ENCODE measurements around the gene NOX5.
A peak's percentile ranks its signal among the peaks of the same experiment; 100 is the strongest.

The NOX5 gene

DNA sequence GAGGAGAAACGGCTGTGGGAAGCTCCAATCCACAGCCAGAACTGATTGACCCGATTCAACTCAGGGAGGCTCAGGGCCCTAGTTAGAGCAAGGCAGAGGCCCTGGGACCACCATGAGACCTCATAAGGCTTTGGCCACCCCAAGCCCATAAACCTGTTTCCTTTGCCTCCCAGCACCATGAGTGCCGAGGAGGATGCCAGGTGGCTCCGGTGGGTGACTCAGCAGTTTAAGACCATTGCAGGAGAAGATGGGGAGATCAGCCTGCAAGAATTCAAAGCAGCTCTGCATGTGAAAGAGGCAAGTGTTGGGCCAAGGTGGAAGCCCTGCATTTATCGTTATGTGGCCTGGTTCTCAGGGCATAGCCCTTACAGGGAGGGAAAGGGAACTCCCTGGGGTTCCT lies 11.9 kb downstream of the NOX5 start:
- no peak for DNase-seq

DNA sequence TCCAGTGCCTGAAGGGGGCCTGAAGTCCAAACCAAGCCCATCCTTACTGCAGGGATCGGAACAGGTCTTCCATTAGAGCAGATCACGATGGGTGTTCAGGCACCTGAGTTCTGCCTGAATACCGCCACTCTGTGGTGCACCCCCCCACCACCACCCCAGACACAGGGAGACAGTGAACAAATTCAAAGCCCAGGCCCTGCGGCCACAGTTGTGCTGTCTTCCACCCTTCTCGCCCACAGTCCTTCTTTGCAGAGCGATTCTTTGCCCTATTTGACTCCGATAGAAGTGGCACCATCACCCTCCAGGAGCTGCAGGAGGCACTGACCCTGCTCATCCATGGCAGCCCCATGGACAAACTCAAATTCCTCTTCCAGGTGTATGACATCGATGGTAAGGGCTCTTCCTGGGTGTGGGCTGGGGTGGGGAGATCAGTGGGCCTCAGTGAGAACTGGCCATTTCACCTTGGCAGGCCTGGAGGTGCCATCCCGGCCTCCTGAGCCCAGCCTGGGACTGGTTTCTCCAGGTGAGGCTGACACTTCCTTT lies 13.6 kb downstream of the NOX5 start:
- DNase-seq = no peak

DNA sequence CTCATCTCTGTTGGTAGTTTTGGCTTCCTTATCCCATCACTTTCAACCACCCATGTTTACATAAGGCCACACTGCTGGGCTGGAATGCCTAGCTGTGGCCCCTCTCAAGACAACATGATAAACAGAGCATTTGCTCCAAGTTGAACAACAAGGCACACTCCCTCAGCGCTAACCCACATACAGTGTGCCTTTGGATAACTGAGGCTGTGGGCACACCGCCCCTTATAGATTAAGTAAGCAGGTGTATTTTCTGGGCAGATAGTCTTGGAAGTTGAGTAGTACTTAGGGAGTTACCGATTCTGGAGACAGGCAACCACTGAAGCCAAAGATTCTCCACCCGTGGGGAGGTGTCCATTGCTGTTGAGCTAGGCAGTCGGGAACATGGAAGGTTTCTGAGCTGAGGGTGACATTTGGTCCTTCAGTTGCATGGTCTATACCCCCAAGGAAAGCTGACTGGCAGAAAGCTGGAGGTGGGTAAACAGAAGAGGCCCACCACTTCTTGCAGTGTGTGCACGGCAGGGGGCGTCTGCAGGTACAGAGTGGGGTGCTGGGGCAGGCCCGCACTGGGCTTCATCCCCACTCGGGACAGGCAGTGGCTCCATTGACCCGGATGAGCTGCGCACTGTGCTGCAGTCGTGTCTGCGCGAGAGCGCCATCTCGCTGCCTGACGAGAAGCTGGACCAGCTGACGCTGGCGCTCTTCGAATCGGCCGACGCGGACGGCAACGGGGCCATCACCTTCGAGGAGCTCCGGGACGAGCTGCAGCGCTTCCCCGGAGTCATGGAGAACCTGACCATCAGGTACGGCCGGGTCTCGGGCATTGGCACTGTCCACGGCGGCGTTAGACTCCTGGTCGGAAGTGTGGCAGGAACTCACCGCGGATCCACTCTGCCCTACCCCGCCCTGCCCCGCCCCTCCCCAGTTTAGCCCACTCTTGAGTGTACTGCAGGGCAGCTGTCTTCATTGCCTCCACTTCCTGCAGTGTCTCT lies 16.8 kb downstream of the NOX5 start:
- peak; percentile 52 for DNase-seq

DNA sequence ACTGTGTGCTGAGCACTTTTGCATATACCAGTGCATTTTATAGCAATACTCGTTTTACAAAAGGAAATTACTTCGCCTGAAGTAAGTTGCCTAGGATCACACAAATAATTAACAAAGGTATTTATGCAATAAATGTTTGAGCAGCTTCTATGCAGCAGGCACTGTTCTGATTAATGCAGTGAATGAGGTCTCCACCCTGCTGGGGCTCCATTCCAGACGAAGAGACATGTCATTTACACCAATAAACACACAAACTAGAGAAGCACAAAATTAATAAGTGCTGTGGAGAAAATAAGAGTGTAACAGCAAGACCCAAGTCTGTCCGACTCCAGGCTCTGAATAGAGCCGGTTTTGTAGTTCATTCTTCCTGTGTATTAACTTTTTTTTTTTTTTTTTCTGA lies 17.5 kb downstream of the NOX5 start:
- no peak for DNase-seq

DNA sequence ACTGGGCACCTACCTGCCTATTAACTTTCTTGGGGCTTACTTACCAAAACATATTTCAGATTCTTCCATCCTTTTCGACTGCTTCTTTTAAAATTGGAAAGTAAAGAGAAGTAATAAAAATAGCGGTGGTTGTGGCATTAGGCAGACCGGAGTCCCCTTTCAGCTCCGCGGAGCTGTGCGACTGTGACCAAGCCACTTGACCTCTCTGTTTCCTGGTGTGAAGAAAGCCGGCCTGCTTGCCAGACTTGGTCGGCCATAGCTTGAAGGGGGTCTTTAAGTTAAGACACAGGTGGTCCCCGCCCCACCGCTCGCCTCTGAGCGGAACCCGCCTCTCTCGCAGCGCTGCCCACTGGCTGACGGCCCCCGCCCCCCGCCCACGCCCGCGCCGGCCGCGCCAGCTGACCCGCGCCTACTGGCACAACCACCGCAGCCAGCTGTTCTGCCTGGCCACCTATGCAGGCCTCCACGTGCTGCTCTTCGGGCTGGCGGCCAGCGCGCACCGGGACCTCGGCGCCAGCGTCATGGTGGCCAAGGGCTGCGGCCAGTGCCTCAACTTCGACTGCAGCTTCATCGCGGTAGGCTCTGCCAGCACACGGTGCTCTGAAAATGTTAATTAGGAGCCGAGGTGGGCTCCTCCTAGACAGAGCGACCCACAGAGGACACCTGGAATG lies 18.3 kb downstream of the NOX5 start:
- no peak for DNase-seq

DNA sequence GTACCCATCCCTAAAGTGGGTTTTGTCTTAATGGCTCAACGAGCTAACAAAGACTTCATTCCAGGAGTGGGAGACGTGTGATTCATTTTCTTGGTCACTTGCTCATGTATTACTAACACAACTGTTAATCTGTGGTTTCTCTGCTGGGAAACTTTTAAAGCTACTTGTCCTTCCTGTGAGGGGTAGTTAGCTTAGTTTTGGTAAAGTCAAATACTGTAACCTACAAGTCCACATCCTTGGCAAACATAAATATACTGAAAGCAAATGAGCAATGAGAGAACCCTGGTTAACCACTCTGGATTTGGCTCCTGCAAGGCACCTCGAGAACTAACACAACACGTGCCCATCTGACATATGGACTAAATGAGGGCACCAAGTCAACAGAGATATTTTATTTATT lies 19.9 kb downstream of the NOX5 start:
- DNase-seq = no peak

DNA sequence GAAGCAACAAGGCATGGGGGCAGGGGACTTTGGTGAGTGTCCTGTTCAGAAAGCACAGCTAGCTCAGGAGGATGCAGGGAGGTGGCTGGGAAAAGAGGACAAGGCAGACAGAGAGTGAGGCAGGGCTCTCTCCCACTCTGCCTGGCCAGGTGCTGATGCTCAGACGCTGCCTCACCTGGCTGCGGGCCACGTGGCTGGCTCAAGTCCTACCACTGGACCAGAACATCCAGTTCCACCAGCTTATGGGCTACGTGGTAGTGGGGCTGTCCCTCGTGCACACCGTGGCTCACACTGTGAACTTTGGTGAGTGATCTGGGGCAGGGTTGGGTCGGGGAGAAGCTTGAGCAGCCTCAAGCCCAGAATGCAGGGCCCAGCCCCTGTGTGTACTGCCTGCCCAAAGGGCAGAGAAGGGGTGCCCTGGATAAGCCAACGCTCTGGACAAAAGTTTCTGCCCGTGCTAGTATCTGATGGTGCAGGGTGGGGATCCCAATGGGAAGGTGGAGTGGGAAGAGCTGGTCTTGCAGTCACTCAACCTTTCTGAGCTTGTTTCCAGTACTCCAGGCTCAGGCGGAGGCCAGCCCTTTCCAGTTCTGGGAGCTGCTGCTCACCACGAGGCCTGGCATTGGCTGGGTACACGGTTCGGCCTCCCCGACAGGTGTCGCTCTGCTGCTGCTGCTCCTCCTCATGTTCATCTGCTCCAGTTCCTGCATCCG lies 20.9 kb downstream of the NOX5 start:
- no peak for DNase-seq

DNA sequence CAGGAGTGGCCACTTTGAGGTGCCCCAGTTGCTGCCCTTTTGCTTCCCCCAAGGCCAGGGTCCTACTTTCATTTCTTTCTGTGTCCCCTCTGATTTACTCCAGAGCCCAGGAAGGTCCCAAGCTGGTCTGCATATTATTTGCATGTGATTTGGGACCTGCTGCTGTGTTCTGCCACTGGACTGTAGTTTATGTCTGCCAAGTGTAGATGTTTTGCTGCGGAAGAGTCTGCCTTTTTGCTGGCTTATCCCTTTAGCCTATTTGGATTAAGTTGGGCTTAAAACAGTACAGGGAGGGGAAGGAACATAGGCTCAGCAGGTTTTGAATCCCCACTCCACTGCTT lies 21.4 kb downstream of the NOX5 start:
- DNase-seq = no peak

DNA sequence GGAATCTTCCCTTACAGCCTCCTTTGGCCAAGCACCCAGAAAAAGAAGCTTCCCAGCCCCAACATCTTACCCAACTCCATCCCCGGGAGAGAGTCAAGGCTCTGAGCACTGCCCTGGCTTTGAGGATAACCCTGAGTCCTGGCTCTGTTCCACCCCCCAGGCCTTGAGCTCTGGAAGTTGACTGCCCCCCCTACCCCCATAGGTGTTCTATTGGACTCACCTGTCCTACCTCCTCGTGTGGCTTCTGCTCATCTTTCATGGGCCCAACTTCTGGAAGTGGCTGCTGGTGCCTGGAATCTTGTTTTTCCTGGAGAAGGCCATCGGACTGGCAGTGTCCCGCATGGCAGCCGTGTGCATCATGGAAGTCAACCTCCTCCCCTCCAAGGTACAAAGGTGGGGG lies 22.3 kb downstream of the NOX5 start:
- no peak for DNase-seq

DNA sequence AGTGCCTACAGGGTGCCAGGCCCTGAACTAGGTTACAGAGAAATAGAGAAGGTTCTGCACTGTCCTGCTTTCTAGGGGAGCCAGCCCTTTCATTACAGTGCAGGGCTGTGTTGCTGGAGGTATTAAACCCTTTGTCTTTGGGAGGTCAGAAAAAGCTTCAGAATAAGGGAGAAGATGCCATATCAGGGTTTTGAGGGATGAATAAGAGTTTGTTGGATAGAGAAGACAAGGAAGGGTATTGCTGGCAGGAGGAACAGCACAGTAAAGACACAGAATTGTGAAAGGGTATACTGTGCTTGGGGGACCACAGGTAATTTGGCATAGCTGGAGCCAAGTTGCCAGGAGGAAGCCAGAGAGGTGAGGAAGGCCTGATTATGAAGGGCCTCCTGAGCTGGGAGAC lies 23.0 kb downstream of the NOX5 start:
- DNase-seq = no peak

DNA sequence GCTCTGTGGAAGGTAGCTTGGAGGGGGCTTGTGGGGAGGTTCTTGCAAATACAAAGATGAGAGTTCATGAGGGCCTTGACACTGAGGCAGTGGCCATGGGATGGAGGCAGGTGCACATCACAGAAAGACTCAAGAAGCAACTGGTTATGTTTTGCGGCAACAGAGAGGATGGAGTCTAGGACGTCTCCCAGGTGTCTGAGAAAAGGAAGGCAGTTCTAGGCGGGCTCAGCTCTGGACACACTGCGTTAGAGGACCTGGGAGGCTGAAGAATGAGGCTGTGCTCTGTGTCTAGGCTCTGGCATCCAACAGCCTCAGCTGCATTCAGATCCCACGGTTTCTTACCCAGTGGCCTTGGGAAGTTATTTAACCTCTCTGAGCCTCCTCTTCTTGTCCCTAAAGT lies 23.5 kb downstream of the NOX5 start:
- no peak for DNase-seq

DNA sequence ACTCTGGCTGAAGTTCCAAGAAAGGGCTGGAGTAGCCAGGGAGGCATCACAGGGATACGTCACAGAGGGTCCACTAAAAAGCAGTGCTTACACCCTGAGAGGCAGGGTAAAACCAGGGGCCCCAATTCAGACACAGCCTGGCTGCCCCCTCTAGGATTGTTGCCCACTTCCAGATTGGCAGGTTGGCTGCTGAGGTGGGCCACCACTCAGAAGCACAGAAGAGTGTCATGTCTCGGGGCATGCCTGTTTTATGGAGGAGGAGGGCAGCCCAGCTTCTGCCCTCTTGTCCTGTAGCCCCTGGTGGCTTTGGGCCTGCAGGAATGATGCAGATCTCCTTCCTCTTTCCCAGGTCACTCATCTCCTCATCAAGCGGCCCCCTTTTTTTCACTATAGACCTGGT lies 24.0 kb downstream of the NOX5 start:
- DNase-seq = no peak

DNA sequence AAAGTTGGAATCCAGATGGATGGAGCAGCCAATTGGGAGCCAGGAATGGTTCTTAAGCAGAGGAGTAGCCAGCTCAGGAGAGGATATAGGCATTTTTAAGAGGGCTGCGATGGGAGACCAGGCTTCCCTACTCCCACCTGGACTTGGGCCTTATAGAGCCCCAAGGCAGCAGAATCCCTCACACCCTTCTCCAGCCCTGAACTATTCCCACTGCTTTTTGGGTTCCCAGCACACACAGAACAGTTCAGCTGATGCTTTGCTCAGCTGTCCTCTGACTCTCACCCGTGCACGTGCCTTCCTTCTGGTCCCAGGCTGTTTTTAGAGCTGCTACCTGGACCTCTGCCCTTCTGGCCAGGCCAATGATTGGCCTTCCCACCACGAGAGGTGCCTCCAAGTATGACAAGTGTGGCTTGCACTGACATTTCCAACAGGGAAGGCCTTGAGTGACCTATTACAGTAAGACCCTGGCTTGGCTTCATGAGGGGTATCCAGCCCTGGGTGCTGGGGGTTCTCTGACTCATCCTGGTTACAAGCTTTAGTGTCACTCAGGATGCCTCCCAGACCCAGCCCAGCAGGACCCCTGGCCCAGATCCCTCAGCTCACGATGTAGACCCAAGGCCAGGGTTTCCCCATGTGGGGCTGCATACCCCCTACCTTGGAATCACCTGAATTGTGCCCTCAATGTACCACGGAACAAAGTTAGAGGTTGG lies 25.2 kb downstream of the NOX5 start:
- no peak for DNase-seq

DNA sequence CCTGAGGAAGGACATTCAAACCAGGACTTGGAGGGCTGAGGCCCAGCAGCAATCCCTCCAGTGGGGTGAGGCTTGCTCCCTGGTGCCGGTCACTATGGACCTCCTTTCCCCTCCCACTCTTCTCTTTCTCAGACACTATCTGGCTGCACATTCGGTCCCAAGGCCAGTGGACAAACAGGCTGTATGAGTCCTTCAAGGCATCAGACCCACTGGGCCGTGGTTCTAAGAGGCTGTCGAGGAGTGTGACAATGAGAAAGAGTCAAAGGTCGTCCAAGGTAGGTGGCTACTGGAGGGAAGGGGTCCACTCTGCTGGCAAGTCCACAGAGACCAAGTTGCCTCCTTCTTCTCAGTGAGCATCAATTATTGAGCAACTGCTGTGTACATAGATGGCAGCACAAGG lies 28.0 kb downstream of the NOX5 start:
- no peak for DNase-seq

DNA sequence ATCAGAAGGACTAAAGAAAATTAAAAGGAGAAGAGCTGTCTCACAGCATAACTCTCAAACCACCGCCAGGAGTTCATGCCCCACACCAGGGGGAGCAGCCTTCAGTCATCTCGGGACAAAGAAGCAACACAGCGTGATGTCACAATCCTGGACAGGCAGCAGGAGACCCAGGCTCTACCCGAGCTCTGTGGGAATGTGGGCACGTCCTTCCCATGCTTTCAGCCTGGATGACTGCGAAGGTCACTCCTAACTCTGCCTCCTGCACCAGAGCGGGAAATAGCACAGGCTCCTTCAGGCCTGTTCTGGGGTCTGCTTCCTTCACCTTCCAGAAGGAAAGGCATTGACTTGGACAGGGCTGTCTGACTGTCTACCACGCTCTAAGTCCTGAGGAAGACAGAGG lies 31.3 kb downstream of the NOX5 start:
- DNase-seq = no peak

DNA sequence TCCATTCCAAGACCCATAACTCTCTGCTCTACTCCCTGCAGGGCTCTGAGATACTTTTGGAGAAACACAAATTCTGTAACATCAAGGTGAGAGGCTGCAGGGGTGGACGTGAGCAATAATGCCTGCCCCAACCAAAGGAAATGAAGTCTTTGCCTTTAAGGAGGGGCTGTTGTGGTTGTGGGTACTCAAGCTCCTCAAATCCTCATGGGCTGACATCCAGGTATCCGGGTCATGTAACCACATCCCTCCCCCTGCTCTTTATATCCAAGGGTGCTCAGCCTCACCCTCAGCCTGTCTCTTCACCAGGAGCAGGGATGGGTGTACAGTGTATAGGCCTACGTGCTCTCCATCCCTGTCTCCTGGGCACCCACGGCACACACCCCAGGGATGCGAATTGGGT lies 32.3 kb downstream of the NOX5 start:
- no peak for DNase-seq

DNA sequence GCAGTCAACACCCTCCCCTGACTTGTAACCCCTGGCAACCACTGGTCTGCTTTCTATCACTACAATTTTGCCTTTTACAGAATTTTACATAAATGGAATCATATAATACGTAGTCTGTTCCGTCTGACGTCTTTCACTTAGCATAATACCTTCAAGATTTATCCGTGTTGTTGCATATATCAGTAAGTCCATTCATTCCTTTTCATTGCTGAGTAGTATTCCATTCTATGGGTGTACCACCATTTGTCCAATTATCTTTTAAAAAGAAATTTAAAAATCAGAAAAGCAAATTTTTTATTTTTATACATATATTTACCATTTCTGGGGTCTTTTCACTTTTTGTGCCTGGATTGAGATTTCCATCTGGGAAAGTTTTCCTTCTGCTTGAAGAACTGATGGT lies 35.5 kb downstream of the NOX5 start:
- DNase-seq = no peak

DNA sequence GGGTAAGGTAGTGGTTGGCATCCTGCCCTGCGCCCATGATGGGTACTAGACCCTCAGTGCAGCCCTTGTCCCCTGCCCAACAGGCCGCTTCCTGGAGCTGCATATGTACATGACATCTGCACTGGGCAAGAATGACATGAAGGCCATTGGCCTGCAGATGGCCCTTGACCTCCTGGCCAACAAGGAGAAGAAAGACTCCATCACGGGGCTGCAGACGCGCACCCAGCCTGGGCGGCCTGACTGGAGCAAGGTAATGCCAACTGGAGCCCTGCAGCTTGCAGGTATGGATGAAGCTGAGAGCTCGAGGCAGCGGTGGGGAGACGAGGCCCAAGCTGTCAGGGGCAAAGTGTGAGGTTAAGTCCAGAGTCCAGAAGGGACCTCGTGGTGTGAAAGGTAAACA lies 40.8 kb downstream of the NOX5 start:
- no peak for DNase-seq

DNA sequence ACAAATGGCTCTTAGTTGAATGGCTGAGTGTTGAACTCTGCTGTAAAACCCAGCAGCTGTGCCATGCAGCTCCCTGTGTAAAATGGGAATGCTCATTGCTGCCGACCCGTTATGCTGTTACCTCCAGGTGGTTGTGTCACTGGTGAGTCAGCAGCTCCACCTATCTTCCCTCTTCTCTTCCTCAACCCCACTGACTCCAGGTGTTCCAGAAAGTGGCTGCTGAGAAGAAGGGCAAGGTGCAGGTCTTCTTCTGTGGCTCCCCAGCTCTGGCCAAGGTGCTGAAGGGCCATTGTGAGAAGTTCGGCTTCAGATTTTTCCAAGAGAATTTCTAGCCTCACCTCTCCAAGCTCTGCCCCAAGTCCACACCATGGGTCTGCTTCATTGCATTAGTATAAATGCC lies 41.9 kb downstream of the NOX5 start:
- no peak for DNase-seq

DNA sequence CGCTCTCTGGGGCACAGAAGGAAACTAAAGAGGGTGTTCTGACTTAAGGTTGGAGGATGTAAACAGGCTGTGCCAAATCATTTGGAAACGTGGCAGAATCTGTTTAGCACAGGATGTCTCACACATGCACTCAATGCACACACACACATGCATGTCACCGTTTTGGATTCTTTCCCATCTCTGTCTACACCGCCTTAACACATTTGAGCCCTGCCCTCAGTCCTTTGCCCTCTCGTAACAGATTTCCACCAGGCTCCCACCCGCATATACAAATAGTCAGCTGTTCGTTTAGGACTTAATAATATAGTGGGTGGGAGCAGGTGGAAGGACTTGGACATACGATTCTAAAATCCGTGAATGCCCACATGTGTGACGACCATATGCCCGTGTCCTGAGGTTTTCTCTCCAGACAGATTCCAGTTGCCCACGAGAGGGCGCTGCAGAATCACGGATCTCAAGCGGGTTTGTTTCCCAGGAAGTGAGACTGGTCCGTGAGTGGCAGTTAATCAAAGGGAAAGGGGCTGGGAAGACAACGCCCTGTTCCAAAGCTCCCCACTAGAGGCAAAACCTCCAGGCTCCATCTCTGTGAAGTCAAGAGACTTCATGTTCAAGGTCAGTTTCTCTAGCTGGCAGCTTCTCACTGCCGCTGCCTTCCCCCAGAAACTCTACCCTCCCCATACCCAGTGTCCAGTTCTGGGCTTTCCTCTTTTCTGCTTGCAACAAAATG lies 44.5 kb downstream of the NOX5 start:
- peak; percentile 93 for DNase-seq

DNA sequence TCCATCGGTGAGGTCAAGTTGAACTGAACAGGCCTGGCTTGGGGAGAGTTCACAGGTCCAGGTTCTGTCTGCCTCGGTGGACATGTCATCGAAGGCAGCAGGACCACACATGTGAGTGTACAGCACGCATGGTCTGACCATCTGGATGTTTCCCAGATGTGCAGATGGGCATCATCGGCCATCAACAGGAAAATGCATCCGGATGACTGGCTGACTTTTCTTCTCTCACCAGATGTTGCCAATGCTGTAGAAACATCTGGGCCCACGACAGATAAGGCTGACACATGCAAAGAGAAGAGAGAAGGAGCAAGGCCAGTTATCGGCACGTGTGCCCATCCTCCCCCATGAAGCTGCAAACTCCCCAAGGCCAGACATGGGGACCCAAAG lies 45.1 kb downstream of the NOX5 start:
- no peak for DNase-seq

DNA sequence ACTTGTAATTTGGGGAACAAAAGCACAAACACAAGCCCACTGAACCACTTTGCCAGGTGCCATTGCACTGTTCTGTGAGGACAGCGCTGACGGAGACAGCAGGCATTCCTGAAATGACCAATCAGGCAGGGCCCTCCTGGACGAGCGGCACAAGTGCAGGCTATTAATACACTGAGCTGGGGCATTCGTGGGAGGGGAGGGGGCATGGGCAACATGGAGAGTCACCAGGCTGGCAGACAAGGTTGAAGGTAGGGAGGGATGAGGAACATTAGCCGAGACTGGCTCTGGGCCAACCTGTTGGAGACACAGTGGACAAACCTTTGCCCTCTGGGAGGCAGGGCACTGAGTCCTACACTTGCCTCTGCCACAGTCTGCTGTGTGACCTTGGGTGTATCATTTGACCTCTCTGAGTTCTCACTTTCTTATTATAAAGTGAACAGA lies 45.6 kb downstream of the NOX5 start:
- no peak for DNase-seq
